H9 (cell line): Measurements from ENCODE around the gene KIF11. TPM values are rescaled to one million over a fixed set of nuclear protein-coding genes. Genes with fewer than 3 reads are reported as not detected.

Source experiments
- DNase-seq: peaks from one replicate; pipeline ENCODE4 v3.0.0-alpha.2; 2017
- H2AFZ ChIP-seq: one replicate; pipeline ENCODE4 v1.6.1; 2013; ENCODE audit warnings: mild to moderate bottlenecking, low read length, control low read depth, moderate library complexity
- H2AK5ac ChIP-seq: 2 replicates; pipeline ENCODE4 v1.6.1; 2013; ENCODE audit warnings: low read length, control low read depth, mixed read lengths; ENCODE audit not compliant: insufficient read length
- H2BK120ac ChIP-seq: one replicate; pipeline ENCODE4 v1.6.1; 2013; ENCODE audit warnings: low read depth, mild to moderate bottlenecking, low read length, control low read depth, inconsistent platforms; ENCODE audit not compliant: poor library complexity, severe bottlenecking
- H2BK12ac ChIP-seq: 2 replicates; pipeline ENCODE4 v1.6.1; 2013; ENCODE audit warnings: low read length, control low read depth, mixed read lengths, low read depth; ENCODE audit not compliant: insufficient read length
- H2BK15ac ChIP-seq: 2 replicates; pipeline ENCODE4 v1.6.1; 2013; ENCODE audit warnings: low read depth, low read length, control low read depth
- H2BK20ac ChIP-seq: one replicate; pipeline ENCODE4 v1.6.1; 2013; ENCODE audit warnings: low read depth, mild to moderate bottlenecking, low read length, control low read depth, inconsistent platforms; ENCODE audit not compliant: poor library complexity, severe bottlenecking
- H2BK5ac ChIP-seq: 2 replicates; pipeline ENCODE4 v1.6.1; 2013; ENCODE audit warnings: low read length, control low read depth, mixed read lengths; ENCODE audit not compliant: insufficient read length
- H3K14ac ChIP-seq: 2 replicates; pipeline ENCODE4 v1.6.1; 2013; ENCODE audit warnings: low read length, control low read depth; ENCODE audit not compliant: insufficient read depth
- H3K18ac ChIP-seq: 2 replicates; pipeline ENCODE4 v1.6.1; 2013; ENCODE audit warnings: low read depth, mild to moderate bottlenecking, mixed read lengths, low read length, control low read depth; ENCODE audit not compliant: insufficient read length
- H3K23ac ChIP-seq: 2 replicates; pipeline ENCODE4 v1.6.1; 2013; ENCODE audit warnings: low read length, control low read depth, mixed read lengths, low read depth; ENCODE audit not compliant: insufficient read length
- H3K23me2 ChIP-seq: 2 replicates; pipeline ENCODE4 v1.6.1; 2013; ENCODE audit warnings: low read depth, mild to moderate bottlenecking, mixed read lengths, low read length, control low read depth; ENCODE audit not compliant: insufficient read length, poor library complexity, severe bottlenecking
- H3K27ac ChIP-seq: 2 replicates; pipeline ENCODE4 v1.5.1; 2013; ENCODE audit warnings: low read length, control low read depth, mixed read lengths, low read depth; ENCODE audit not compliant: insufficient read length
- H3K27me3 ChIP-seq: 2 replicates; pipeline ENCODE4 v1.6.1; 2013; ENCODE audit warnings: low read length, control low read depth, inconsistent platforms; ENCODE audit not compliant: insufficient read depth
- H3K4ac ChIP-seq: 2 replicates; pipeline ENCODE4 v1.6.1; 2013; ENCODE audit warnings: low read depth, mild to moderate bottlenecking, control low read depth, inconsistent platforms, low read length, moderate library complexity
- H3K4me1 ChIP-seq: 2 replicates; pipeline ENCODE4 v1.6.1; 2013; ENCODE audit warnings: low read length, control low read depth, inconsistent platforms; ENCODE audit not compliant: insufficient read depth
- H3K4me2 ChIP-seq: 2 replicates; pipeline ENCODE4 v1.6.1; 2013; ENCODE audit warnings: low read length, control low read depth, mixed read lengths; ENCODE audit not compliant: insufficient read length, insufficient read depth
- H3K56ac ChIP-seq: 2 replicates; pipeline ENCODE4 v1.6.1; 2013; ENCODE audit warnings: low read depth, mild to moderate bottlenecking, mixed read lengths, low read length, control low read depth; ENCODE audit not compliant: insufficient read length
- H3K79me1 ChIP-seq: 2 replicates; pipeline ENCODE4 v1.6.1; 2013; ENCODE audit warnings: low read depth, mild to moderate bottlenecking, moderate library complexity, low read length, control low read depth, inconsistent platforms; ENCODE audit not compliant: insufficient read depth, poor library complexity, severe bottlenecking
- H3K79me2 ChIP-seq: 2 replicates; pipeline ENCODE4 v1.6.1; 2013; ENCODE audit warnings: low read length, control low read depth, inconsistent platforms; ENCODE audit not compliant: insufficient read depth
- H3K9ac ChIP-seq: 2 replicates; pipeline ENCODE4 v1.6.1; 2013; ENCODE audit warnings: low read length, control low read depth, mixed read lengths; ENCODE audit not compliant: insufficient read length; ENCODE audit errors: extremely low read depth
- H3K9me3 ChIP-seq: one replicate; pipeline ENCODE4 v1.6.1; 2013; ENCODE audit warnings: low read depth, low read length, inconsistent platforms; ENCODE audit not compliant: control insufficient read depth
- H3T11ph ChIP-seq: one replicate; pipeline ENCODE4 v1.6.1; 2013; ENCODE audit warnings: mild to moderate bottlenecking, low read length, control low read depth, inconsistent platforms
- H4K20me1 ChIP-seq: one replicate; pipeline ENCODE4 v1.6.1; 2013; ENCODE audit not compliant: control insufficient read depth, insufficient read length, insufficient read depth
- H4K5ac ChIP-seq: 2 replicates; pipeline ENCODE4 v1.6.1; 2013; ENCODE audit warnings: low read depth, mild to moderate bottlenecking, mixed read lengths, low read length, control low read depth; ENCODE audit not compliant: insufficient read length
- H4K8ac ChIP-seq: replicated peaks from 2 replicates; pipeline ENCODE4 v1.6.1; 2013; ENCODE audit warnings: low read length, control low read depth, mixed read lengths, low read depth; ENCODE audit not compliant: insufficient read length
- H4K91ac ChIP-seq: 2 replicates; pipeline ENCODE4 v1.6.1; 2013; ENCODE audit warnings: low read depth, mild to moderate bottlenecking, moderate library complexity, mixed read lengths, low read length, control low read depth; ENCODE audit not compliant: insufficient read length
- H3K27ac Mint-ChIP-seq, 3 experiments: 2 replicates in 2 of 3; 3 replicates in 1 of 3; pipeline ENCODE4 v1.8.0; 2020 to 2021; ENCODE audit warnings: mixed read lengths in 3 of 3, mild to moderate bottlenecking in 1 of 3, moderate library complexity in 1 of 3
- H3K27me3 Mint-ChIP-seq: 2 replicates; pipeline ENCODE4 v1.8.0; 2021; ENCODE audit warnings: low read depth, mild to moderate bottlenecking, moderate library complexity, mixed read lengths
- H3K36me3 Mint-ChIP-seq, 3 experiments: 2 replicates in 2 of 3; 3 replicates in 1 of 3; pipeline ENCODE4 v1.8.0; 2020 to 2021; ENCODE audit warnings: low read depth in 3 of 3, mixed read lengths in 3 of 3; ENCODE audit not compliant: insufficient read depth in 1 of 3
- H3K4me1 Mint-ChIP-seq, 2 experiments: 2 replicates each; pipeline ENCODE4 v1.8.0; 2020; ENCODE audit warnings: mixed read lengths in 2 of 2
- H3K4me3 Mint-ChIP-seq, 2 experiments: 2 replicates in 1 of 2; 3 replicates in 1 of 2; pipeline ENCODE4 v1.8.0; 2020 to 2021; ENCODE audit warnings: mild to moderate bottlenecking in 2 of 2, mixed read lengths in 2 of 2, moderate library complexity in 1 of 2
- H3K9me3 Mint-ChIP-seq, 2 experiments: 2 replicates in 1 of 2; 3 replicates in 1 of 2; pipeline ENCODE4 v1.8.0; 2020; ENCODE audit warnings: mild to moderate bottlenecking in 2 of 2, mixed read lengths in 2 of 2, moderate library complexity in 1 of 2
- WGBS: extraction: QIAGEN DNeasy Blood & Tissue Kit; methylation state at CpG from one replicate; pipeline ENCODE4 v1.1.7; 2013; ENCODE audit warnings: missing lambda C conversion rate, low lambda C conversion rate, mixed read lengths; ENCODE audit not compliant: insufficient read length; ENCODE audit errors: extremely low coverage; 5-methylcytosine and 5-hydroxymethylcytosine counted together
- total RNA-seq: library from RNA; stranded (reverse); gene quantifications from 2 replicates; pipeline ENCODE4 v1.2.1, GENCODE V29; 2021
- TF ChIP-seq, protein P1 (sequence below): fragments of 200-600 bp; sonication (generic); conservative IDR thresholded peaks from 3 replicates; pipeline ENCODE4 v1.8.0; 2021; ENCODE audit warnings: antibody characterized with exemption, mild to moderate bottlenecking

KIF11 gene
- total RNA-seq, 1 experiment from 2014 or later, result 54.4 TPM

GRCh38 chr10:92574548-92575261 lies 18.2 kb upstream of the KIF11 start:
- H3K79me1 ChIP-seq, result no peaks in the 10 kb centered on the region
- H2BK12ac ChIP-seq, result no peak overlapping the region
- H2AFZ ChIP-seq, result no peak overlapping the region
- H3K36me3 Mint-ChIP-seq, result peaks cover 0 to 3% (median 0%) of the 10 kb centered on the region in 3 experiments; a peak in 3 of 7 replicates
- no peak overlapping the region for H3K4ac ChIP-seq
- H3K23me2 ChIP-seq, result peaks cover 11% of the 10 kb centered on the region
- H3K4me1 ChIP-seq, result 0 out of 2 replicates have a peak, but pooled peaks cover 2% of the 10 kb centered on the region
- H3K23ac ChIP-seq, result no peak overlapping the region
- no peak overlapping the region for H3K56ac ChIP-seq
- TF ChIP-seq, protein P1, sequence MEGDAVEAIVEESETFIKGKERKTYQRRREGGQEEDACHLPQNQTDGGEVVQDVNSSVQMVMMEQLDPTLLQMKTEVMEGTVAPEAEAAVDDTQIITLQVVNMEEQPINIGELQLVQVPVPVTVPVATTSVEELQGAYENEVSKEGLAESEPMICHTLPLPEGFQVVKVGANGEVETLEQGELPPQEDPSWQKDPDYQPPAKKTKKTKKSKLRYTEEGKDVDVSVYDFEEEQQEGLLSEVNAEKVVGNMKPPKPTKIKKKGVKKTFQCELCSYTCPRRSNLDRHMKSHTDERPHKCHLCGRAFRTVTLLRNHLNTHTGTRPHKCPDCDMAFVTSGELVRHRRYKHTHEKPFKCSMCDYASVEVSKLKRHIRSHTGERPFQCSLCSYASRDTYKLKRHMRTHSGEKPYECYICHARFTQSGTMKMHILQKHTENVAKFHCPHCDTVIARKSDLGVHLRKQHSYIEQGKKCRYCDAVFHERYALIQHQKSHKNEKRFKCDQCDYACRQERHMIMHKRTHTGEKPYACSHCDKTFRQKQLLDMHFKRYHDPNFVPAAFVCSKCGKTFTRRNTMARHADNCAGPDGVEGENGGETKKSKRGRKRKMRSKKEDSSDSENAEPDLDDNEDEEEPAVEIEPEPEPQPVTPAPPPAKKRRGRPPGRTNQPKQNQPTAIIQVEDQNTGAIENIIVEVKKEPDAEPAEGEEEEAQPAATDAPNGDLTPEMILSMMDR, result peak; percentile 34; the same call in 1 of the 3 replicates
- H3K4me3 Mint-ChIP-seq, result peak overlapping the region; percentile 81 to 84
- no peak overlapping the region for H2BK5ac ChIP-seq
- H2BK20ac ChIP-seq, result no peak overlapping the region
- H4K20me1 ChIP-seq, result no peaks in the 10 kb centered on the region
- no peak overlapping the region for H4K8ac ChIP-seq
- no peak overlapping the region for H4K91ac ChIP-seq
- no peak overlapping the region for H3K18ac ChIP-seq
- H3K4me1 Mint-ChIP-seq, result peaks cover 24 to 32% of the 10 kb centered on the region in 2 experiments
- WGBS, result no CpG with 5 or more reads among the region's 22 CpGs
- peak overlapping the region; percentile 93 for H3K4me2 ChIP-seq
- no peaks in the 10 kb centered on the region; the same call in 1 of the 2 replicates for H3K27me3 Mint-ChIP-seq
- peaks cover 6% of the 10 kb centered on the region; the same call in 1 of the 2 replicates for H3K79me2 ChIP-seq
- H2AK5ac ChIP-seq, result no peak overlapping the region
- H4K5ac ChIP-seq, result no peak overlapping the region
- H3K9me3 Mint-ChIP-seq, result no peaks in the 10 kb centered on the region
- H3K27me3 ChIP-seq, result no peaks in the 10 kb centered on the region
- no peak overlapping the region for H2BK120ac ChIP-seq
- no peak overlapping the region for H2BK15ac ChIP-seq
- no peak overlapping the region for H3T11ph ChIP-seq
- no peak for DNase-seq
- peak overlapping the region; percentile 72 to 92 (median 74); a peak in 5 of 7 replicates for H3K27ac Mint-ChIP-seq
- H3K27ac ChIP-seq, result no peak overlapping the region
- H3K9ac ChIP-seq, result peak overlapping the region; percentile 40
- H3K9me3 ChIP-seq, result no peaks in the 10 kb centered on the region
- 0 out of 2 replicates have a peak overlapping the region, but pooled peaks have one; percentile 79 for H3K14ac ChIP-seq
